ENCODE measurements around the gene AANAT. TPM values are rescaled to one million over a fixed set of nuclear protein-coding genes. Genes with fewer than 3 reads are reported as not detected.

The AANAT gene
- total and polyA plus RNA-seq, 12 donors: 0.30 to 0.40 TPM; not detected in 10

GRCh38 chr17:76485569-76485968 is 18.2 kb downstream of the AANAT start:
- H3K27me3 ChIP-seq: no peaks in the 10 kb centered on the region
- H3K9me3 ChIP-seq (replicated peaks in 1 of 3): no peaks in the 10 kb centered on the region
- H3K4me1 ChIP-seq (replicated peaks in 1 of 2): no peaks in the 10 kb centered on the region
- no peak for TF ChIP-seq POLR2A (IDR thresholded peaks at IDR 0.05)
- TF ChIP-seq CTCF (IDR thresholded peaks at IDR 0.05): no peak
- intact Hi-C loops (cut with DNase I): no loop called here
- 43 to 50% (median 46%) methylated on average over 11 of the region's 11 CpGs for whole genome bisulfite sequencing, 4 donors
- H3K36me3 ChIP-seq (replicated peaks in 1 of 2): no peaks in the 10 kb centered on the region
- H3K27ac ChIP-seq: peak overlapping the region in 2 of 5 donors; percentile 70 to 82
- no peak overlapping the region for H3K4me3 ChIP-seq
- DNase-seq: peak in 5 of 7 donors; percentile 42 to 77 (median 64)

DNA sequence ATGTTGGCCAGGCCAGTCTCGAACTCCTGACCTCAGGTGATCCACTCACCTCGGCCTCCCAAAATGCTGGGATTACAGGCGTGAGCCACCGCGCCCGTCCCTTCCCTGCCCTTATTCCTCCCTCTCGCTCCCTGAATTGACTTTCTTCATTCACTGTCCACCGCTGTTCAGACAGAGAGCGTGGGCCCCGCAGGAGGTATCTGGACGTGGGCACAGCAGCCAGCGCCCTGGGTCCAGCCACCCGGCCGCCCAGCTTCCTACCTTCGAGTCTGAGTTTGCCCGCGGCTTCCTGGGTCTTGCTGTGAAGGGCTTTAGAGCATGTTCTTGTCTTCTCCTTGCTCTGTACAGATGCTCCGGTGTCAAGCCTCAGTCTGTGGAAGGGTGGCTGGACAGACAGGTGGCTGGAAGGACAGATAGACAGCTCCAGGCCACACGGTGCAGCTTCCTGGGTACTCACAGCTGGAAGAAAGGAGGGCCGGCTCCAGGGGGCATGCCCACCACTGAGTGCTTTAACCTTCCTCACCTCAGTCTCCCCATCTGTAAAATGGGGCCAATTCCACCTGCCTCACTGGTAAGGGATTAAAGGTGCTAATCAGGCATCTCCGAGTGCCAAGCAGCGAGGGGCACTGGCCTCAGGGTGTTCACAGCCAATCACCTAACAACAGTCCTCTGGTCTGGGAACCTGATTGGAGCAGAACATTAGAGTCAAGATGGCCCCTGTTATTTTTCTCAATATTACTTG is 20.2 kb downstream of the AANAT start:
- WGBS, 4 donors: 93 to 96% (median 94%) methylated on average over 20 to 22 of the region's 22 CpGs
- Histone ChIP-seq H3K36me3 (replicated peaks in 1 of 2) (no peaks in the 10 kb centered on the region), H3K9me3 (replicated peaks in 1 of 3) (no peaks in the 10 kb centered on the region), H3K4me1 (replicated peaks in 1 of 2) (peaks cover 0 to 10% of the 10 kb centered on the region in 2 donors), H3K27ac (peak overlapping the region in 1 of 5 donors; percentile 26), H3K27me3 (no peaks in the 10 kb centered on the region), H3K4me3 (no peak overlapping the region)
- intact Hi-C loops (cut with DNase I): no loop called here
- TF ChIP-seq POLR2A (IDR thresholded peaks at IDR 0.05) (no peak), CTCF (IDR thresholded peaks at IDR 0.05) (no peak)
- DNase-seq: no peak

GRCh38 chr17:76490112-76490710 is 22.8 kb downstream of the AANAT start:
- H3K27me3 ChIP-seq: no peaks in the 10 kb centered on the region
- no peak overlapping the region for H3K4me3 ChIP-seq
- TF ChIP-seq POLR2A (IDR thresholded peaks at IDR 0.05) (no peak), CTCF (IDR thresholded peaks at IDR 0.05) (no peak)
- H3K36me3 ChIP-seq (replicated peaks in 1 of 2): no peaks in the 10 kb centered on the region
- intact Hi-C loops (cut with DNase I): no loop called here
- no peaks in the 10 kb centered on the region for H3K9me3 ChIP-seq (replicated peaks in 1 of 3)
- DNase-seq: peak in 1 of 7 donors; percentile 46
- peak overlapping the region in 3 of 5 donors; percentile 28 to 95 (median 92) for H3K27ac ChIP-seq
- WGBS, 4 donors: 74 to 83% (median 79%) methylated on average over 6 to 10 of the region's 10 CpGs
- H3K4me1 ChIP-seq (replicated peaks in 1 of 2): peaks cover 0 to 25% of the 10 kb centered on the region in 2 donors

DNA sequence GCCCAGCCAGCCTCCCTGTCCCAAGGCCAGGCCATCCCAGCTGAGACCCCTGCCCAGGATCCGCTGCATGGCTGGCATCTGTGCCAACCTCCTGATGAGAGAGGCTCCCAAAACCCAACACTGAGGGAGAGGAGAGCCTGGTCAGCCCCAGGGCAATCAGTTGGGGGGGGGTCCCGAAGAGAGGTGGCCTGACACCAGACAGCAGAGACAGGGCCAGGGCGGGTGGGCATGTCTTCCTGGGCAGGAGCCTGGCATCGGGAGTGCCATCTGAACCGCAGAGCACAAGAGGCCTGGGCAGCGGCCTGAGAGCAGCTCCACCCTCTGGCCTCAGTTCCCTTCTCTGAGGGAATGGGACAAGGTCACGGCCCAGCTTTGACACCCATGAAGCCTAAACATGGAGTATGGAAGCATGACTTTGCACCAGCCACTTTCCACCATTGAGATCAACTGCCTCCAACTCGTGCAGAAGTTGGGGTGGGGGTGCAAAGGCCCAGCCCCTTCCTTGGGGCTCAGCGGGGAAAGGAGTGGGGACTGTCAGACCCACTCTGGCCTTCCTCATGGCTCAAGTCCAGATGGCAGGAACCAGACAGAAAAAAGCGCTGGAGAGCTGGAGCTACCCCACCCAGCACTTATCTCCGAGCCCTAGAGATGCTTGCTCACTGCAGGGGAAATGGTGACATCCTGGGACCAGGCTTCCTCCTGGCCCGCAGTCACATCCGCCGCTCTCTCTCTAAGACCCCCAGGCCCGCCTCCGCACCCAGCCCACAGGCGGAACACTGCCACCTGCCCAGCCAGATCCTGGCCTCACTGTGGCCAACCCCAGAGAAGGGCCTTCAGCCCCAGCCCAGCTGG is 24.1 kb downstream of the AANAT start:
- 73 to 93% (median 79%) methylated on average over 6 to 17 of the region's 17 CpGs for WGBS, 4 donors
- no peaks in the 10 kb centered on the region for H3K27me3 ChIP-seq
- peak in 1 of 7 donors; percentile 41 for DNase-seq
- intact Hi-C loops (cut with DNase I): no loop called here
- H3K27ac ChIP-seq: peak overlapping the region; percentile 28 to 95 (median 50)
- TF ChIP-seq POLR2A (IDR thresholded peaks at IDR 0.05) (no peak), CTCF (IDR thresholded peaks at IDR 0.05) (no peak)
- H3K4me1 ChIP-seq (replicated peaks in 1 of 2): peaks cover 0 to 25% of the 10 kb centered on the region in 2 donors
- no peaks in the 10 kb centered on the region for H3K9me3 ChIP-seq (replicated peaks in 1 of 3)
- H3K4me3 ChIP-seq: no peak overlapping the region
- no peaks in the 10 kb centered on the region for H3K36me3 ChIP-seq (replicated peaks in 1 of 2)

All from adrenal gland (tissue), 12 donors.